Measurements from ENCODE around the gene BID.

GRCh38 chr22:17707526-17707925 is 66.7 kb downstream of the BID start:
- no peak for TF ChIP-seq CTCF (IDR thresholded peaks at IDR 0.05)
- no peak for TF ChIP-seq EZH2 (IDR thresholded peaks at IDR 0.05)
- no peak for TF ChIP-seq EZH2phosphoT487 (IDR thresholded peaks at IDR 0.05)

Measured in neural progenitor cell (in vitro differentiated cells).